ENCODE data around the gene POLR2L. TPM values are rescaled to one million over a fixed set of nuclear protein-coding genes. Genes with fewer than 3 reads are reported as not detected.
A peak's percentile ranks its signal among the peaks of the same experiment; 100 is the strongest.

Gene POLR2L
- total RNA-seq, 2 donors from 2014 or later, result 64.5 to 91.1 TPM

DNA sequence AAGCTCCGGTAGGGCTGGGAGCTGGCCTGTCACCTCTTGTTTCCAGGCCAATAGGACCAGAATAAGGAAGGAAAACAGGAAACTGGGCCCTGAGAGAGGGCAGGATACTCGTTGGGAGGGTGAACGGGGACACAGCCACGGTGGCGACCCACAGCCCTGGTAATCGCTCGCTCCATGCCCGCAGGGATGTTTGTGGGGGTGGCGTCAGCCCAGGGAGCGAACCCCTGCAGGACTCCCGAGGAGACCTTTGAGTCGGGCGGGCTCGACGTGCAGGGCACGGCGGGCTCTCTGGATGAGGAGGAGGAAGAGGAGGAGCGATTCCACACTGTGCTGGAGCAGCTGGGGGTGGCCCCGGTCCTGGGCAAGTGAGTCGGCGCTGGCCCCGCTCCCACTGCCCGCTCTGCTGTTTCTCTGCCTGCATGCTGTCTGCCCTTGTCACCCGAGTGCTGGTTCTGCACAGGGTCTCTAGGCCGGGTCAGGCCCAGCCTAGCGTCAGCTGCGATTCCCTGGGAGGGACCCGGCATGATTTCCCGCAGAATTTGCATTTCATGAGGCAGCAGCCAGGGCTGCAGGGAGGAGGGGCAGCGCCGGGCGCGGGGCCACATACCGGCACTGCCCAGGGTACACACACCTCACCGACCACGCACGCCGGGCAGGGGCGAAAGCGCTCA, 13.0 kb downstream of the POLR2L start:
- Histone ChIP-seq H3K36me3 (peaks cover 3 to 8% of the 10 kb centered on the region in 2 donors), H3K27me3 (replicated peaks; ENCODE audit: insufficient read depth) (no peaks in the 10 kb centered on the region), H3K9me3 (no peaks in the 10 kb centered on the region), H3K4me3 (peak overlapping the region; percentile 21 to 22), H3K27ac (no peak overlapping the region), H3K4me1 (replicated peaks) (peaks cover 46% of the 10 kb centered on the region)
- intact Hi-C loops (cut with DNase I), result no loop called here
- DNase-seq (ENCODE audit: low spot score), result no peak
- WGBS, result 20% methylated on average over 38 of the region's 40 CpGs
- TF ChIP-seq, protein P1, sequence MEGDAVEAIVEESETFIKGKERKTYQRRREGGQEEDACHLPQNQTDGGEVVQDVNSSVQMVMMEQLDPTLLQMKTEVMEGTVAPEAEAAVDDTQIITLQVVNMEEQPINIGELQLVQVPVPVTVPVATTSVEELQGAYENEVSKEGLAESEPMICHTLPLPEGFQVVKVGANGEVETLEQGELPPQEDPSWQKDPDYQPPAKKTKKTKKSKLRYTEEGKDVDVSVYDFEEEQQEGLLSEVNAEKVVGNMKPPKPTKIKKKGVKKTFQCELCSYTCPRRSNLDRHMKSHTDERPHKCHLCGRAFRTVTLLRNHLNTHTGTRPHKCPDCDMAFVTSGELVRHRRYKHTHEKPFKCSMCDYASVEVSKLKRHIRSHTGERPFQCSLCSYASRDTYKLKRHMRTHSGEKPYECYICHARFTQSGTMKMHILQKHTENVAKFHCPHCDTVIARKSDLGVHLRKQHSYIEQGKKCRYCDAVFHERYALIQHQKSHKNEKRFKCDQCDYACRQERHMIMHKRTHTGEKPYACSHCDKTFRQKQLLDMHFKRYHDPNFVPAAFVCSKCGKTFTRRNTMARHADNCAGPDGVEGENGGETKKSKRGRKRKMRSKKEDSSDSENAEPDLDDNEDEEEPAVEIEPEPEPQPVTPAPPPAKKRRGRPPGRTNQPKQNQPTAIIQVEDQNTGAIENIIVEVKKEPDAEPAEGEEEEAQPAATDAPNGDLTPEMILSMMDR (IDR thresholded peaks at IDR 0.05), result no peak
- TF ChIP-seq POLR2A (IDR thresholded peaks at IDR 0.05) (no peak), POLR2AphosphoS5 (IDR thresholded peaks at IDR 0.05) (no peak)

DNA sequence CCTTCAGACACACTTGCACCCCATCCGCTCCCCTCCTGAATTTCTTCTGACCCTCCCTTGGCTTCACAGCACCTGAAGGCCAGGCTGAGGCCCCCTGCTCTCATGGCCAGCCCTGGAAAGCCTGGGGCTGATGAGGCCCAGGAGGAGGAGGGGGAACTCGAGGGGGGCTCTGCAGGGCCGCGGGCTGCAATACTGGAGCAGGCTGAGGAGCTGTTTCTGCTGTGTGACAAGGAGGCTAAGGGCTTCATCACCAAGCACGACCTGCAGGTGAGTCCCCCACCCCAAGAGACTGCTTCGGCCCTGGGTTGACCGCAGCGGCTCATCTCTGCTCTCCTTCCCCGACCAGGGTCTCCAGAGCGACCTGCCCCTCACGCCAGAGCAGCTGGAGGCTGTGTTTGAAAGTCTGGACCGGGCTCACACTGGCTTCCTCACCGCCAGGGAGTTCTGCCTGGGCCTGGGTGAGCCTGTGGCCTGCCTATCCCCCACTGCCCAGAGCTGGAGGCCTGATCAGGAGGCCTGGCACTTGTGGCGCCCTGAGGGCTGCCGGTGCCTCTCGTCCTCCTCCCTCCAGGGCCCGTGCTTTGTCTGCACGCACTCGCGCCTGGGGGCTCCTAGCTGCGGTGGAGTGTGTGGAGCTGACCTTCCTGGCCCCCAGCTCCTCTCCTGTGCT, 13.7 kb downstream of the POLR2L start:
- WGBS, result 88% methylated on average over 20 of the region's 21 CpGs
- no peak overlapping the region for H3K4me3 ChIP-seq
- TF ChIP-seq POLR2A (IDR thresholded peaks at IDR 0.05) (no peak), POLR2AphosphoS5 (IDR thresholded peaks at IDR 0.05) (no peak)
- TF ChIP-seq, protein P1 (IDR thresholded peaks at IDR 0.05), result no peak

DNA sequence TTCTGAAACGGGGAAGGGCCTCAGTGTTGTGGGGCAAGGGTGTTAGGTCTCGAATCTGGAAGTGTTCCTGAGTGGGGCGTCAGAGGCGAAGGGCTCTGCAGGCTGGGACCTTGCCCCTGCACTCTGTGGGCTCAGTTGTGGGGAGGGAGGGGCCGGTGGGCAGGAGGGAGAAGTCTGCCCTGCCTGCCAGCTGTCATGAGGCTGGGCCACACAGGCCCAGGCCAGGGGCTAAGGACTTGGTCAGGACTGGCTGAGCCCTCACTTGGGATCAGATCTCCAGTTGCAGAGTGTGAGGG, 14.5 kb downstream of the POLR2L start, which contains the start of gene CRACR2B:
CRACR2B (plus strand) TSS at position 23 of the 296 bp plus-strand sequence. CDS start 689 bp downstream, outside the sequence.
- no peaks in the 10 kb centered on the region for H3K27me3 ChIP-seq (replicated peaks; ENCODE audit: insufficient read depth)
- peak within 1 kb of the TSS; percentile 46 to 62 for H3K27ac ChIP-seq
- H3K4me1 ChIP-seq (replicated peaks), result peaks cover 38% of the 10 kb centered on the region
- H3K9me3 ChIP-seq, result no peaks in the 10 kb centered on the region
- H3K4me3 ChIP-seq, result peak within 1 kb of the TSS; percentile 31 to 37
- DNase-seq (ENCODE audit: low spot score), result no peak
- intact Hi-C loops (cut with DNase I), result no loop called here
- WGBS, result 56% methylated on average over 5 of the region's 5 CpGs
- TF ChIP-seq, protein P1 (IDR thresholded peaks at IDR 0.05), result no peak
- TF ChIP-seq POLR2AphosphoS5 (IDR thresholded peaks at IDR 0.05) (no peak), POLR2A (IDR thresholded peaks at IDR 0.05) (no peak)
- peaks cover 8 to 16% of the 10 kb centered on the region in 2 donors for H3K36me3 ChIP-seq

More for the DNA sequence above, 13.7 kb downstream of the POLR2L start:
- Histone ChIP-seq H3K36me3 (peaks cover 7 to 13% of the 10 kb centered on the region in 2 donors), H3K9me3 (no peaks in the 10 kb centered on the region), H3K27me3 (replicated peaks; ENCODE audit: insufficient read depth) (no peaks in the 10 kb centered on the region), H3K4me1 (replicated peaks) (peaks cover 39% of the 10 kb centered on the region), H3K27ac (no peak overlapping the region)
- intact Hi-C loops (cut with DNase I), result no loop called here
- no peak for DNase-seq (ENCODE audit: low spot score)

DNA sequence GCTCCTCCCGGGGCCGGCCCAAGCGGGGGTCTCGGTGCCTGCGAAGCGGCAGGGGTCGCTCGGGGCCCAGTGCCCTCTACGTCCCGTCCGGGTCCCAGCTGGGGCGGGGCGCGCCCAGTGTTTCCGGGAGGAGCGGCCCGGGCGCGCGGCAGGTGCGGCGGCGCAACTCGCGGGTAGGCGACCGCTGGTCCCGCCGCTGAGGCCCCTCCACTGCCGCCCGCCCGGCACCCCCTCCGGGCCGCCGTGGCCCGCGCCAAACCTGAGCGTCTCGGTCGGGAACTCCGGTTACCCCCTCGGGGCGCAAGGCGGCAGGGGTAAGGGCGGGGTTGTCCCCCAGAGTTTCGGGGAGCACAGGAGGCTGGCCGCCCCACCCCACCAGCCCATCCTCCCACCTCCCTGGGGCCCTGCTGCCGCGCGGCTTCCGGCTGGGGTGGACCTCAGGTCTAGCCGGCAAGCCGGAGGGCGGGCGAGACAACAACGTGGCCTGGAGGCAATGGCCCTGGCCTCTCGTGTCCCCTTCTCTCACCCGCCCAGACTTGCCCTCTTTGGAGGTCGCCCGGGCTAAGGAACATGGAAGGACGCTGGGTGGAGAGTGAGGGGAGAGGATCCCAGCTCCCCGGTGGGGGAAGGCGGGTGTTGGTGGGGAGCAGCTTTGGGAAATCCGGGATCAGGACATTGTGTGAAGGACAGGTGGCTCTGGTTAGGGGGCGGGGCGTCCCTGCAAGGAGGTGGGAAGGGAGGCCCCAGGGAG, 15.0 kb downstream of the POLR2L start:
- no peaks in the 10 kb centered on the region for H3K9me3 ChIP-seq
- peak overlapping the region; percentile 31 to 37 for H3K4me3 ChIP-seq
- H3K36me3 ChIP-seq, result peaks cover 8 to 16% of the 10 kb centered on the region in 2 donors
- H3K27me3 ChIP-seq (replicated peaks; ENCODE audit: insufficient read depth), result no peaks in the 10 kb centered on the region
- 23% methylated on average over 24 of the region's 66 CpGs for WGBS
- peaks cover 35% of the 10 kb centered on the region for H3K4me1 ChIP-seq (replicated peaks)
- H3K27ac ChIP-seq, result peak overlapping the region; percentile 46 to 62
- intact Hi-C loops (cut with DNase I), result no loop called here
- DNase-seq (ENCODE audit: low spot score), result no peak
- TF ChIP-seq, protein P1 (IDR thresholded peaks at IDR 0.05), result no peak
- TF ChIP-seq POLR2AphosphoS5 (IDR thresholded peaks at IDR 0.05), result no peak
- TF ChIP-seq POLR2A (IDR thresholded peaks at IDR 0.05), result no peak
